ENCODE results near the gene BLVRB. TPM values are rescaled to one million over a fixed set of nuclear protein-coding genes. Genes with fewer than 3 reads are reported as not detected.

The BLVRB gene
- polyA plus RNA-seq, 2 of the 4 experiments (the other 2 are of a cell fraction) = 202 to 280 TPM

DNA sequence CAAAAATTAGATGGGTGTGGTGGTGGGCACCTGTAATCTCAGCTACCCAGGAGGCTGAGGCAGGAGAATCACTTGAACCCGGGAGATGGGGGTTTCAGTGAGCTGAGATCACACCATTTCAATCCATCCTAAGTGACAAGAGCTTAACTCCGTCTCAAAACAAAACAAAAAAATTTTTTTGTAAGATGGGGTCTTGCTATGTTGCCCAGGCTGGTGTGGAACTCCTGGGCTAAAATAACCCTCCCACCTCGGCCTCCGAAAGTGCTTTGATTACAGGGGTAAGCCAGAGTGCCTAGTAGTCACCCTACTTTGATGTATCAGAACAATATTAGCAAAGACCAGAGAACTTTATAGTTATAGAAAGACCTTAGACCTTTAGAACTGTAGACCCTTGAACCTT is 9.2 kb upstream of the BLVRB start:
- CTCF ChIA-PET = interaction anchor here (0.9 to 4.9 kb wide), 7 partner anchors 10 to 335 kb away, joined by 3 to 35 read pairs (median 3); partner anchors contain the start of gene BLVRB
- Histone ChIP-seq H3K4me2 (no peak overlapping the region), H3K4me3 (no peak overlapping the region), H3K9me3 (no peaks in the 10 kb centered on the region), H3K27ac (no peak overlapping the region), H3K4me1 (no peaks in the 10 kb centered on the region)
- WGBS (ENCODE audit: missing lambda C conversion rate) = 78% methylated on average over 4 of the region's 4 CpGs
- POLR2A ChIA-PET = no interaction called here
- no peak for ATAC-seq
- TF ChIP-seq ZNF302 (CRISPR knock-in tag; IDR thresholded peaks at IDR 0.05) (no peak), EP300 (IDR thresholded peaks at IDR 0.05) (no peak), HOXB13 (CRISPR knock-in tag; IDR thresholded peaks at IDR 0.05; ENCODE audit: low read depth) (no peak), NFE2L2 (conservative IDR thresholded peaks at IDR 0.05; ENCODE audit: low read length) (no peak), KDM5A (IDR thresholded peaks at IDR 0.05) (no peak), FOSL2 (IDR thresholded peaks at IDR 0.05) (no peak), FOSL2 (CRISPR knock-in tag; IDR thresholded peaks at IDR 0.05) (no peak), MYC (IDR thresholded peaks at IDR 0.05; ENCODE audit: borderline replicate concordance, low read length) (no peak), SMC3 (IDR thresholded peaks at IDR 0.05) (no peak), ESRRA (IDR thresholded peaks at IDR 0.05; ENCODE audit: borderline replicate concordance, low read length) (no peak), POLR2A (IDR thresholded peaks at IDR 0.05; ENCODE audit: low read length) (no peak), HOXB5 (CRISPR knock-in tag; IDR thresholded peaks at IDR 0.05) (no peak), FOXS1 (CRISPR knock-in tag; IDR thresholded peaks at IDR 0.05) (no peak), CHD2 (IDR thresholded peaks at IDR 0.05; ENCODE audit: low read length, partially characterized antibody) (no peak)
- TF ChIP-seq, protein P1, sequence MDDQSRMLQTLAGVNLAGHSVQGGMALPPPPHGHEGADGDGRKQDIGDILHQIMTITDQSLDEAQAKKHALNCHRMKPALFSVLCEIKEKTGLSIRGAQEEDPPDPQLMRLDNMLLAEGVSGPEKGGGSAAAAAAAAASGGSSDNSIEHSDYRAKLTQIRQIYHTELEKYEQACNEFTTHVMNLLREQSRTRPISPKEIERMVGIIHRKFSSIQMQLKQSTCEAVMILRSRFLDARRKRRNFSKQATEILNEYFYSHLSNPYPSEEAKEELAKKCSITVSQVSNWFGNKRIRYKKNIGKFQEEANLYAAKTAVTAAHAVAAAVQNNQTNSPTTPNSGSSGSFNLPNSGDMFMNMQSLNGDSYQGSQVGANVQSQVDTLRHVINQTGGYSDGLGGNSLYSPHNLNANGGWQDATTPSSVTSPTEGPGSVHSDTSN (IDR thresholded peaks at IDR 0.05) = no peak
- TF ChIP-seq, protein P2, sequence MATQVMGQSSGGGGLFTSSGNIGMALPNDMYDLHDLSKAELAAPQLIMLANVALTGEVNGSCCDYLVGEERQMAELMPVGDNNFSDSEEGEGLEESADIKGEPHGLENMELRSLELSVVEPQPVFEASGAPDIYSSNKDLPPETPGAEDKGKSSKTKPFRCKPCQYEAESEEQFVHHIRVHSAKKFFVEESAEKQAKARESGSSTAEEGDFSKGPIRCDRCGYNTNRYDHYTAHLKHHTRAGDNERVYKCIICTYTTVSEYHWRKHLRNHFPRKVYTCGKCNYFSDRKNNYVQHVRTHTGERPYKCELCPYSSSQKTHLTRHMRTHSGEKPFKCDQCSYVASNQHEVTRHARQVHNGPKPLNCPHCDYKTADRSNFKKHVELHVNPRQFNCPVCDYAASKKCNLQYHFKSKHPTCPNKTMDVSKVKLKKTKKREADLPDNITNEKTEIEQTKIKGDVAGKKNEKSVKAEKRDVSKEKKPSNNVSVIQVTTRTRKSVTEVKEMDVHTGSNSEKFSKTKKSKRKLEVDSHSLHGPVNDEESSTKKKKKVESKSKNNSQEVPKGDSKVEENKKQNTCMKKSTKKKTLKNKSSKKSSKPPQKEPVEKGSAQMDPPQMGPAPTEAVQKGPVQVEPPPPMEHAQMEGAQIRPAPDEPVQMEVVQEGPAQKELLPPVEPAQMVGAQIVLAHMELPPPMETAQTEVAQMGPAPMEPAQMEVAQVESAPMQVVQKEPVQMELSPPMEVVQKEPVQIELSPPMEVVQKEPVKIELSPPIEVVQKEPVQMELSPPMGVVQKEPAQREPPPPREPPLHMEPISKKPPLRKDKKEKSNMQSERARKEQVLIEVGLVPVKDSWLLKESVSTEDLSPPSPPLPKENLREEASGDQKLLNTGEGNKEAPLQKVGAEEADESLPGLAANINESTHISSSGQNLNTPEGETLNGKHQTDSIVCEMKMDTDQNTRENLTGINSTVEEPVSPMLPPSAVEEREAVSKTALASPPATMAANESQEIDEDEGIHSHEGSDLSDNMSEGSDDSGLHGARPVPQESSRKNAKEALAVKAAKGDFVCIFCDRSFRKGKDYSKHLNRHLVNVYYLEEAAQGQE (IDR thresholded peaks at IDR 0.05) = no peak
- TF ChIP-seq, protein P3, sequence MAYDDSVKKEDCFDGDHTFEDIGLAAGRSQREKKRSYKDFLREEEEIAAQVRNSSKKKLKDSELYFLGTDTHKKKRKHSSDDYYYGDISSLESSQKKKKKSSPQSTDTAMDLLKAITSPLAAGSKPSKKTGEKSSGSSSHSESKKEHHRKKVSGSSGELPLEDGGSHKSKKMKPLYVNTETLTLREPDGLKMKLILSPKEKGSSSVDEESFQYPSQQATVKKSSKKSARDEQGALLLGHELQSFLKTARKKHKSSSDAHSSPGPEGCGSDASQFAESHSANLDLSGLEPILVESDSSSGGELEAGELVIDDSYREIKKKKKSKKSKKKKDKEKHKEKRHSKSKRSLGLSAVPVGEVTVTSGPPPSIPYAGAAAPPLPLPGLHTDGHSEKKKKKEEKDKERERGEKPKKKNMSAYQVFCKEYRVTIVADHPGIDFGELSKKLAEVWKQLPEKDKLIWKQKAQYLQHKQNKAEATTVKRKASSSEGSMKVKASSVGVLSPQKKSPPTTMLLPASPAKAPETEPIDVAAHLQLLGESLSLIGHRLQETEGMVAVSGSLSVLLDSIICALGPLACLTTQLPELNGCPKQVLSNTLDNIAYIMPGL (CRISPR knock-in tag; IDR thresholded peaks at IDR 0.05; ENCODE audit: borderline replicate concordance) = no peak
- TF ChIP-seq, protein P4, sequence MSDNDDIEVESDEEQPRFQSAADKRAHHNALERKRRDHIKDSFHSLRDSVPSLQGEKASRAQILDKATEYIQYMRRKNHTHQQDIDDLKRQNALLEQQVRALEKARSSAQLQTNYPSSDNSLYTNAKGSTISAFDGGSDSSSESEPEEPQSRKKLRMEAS (IDR thresholded peaks at IDR 0.05) = no peak
- TF ChIP-seq, protein P5, sequence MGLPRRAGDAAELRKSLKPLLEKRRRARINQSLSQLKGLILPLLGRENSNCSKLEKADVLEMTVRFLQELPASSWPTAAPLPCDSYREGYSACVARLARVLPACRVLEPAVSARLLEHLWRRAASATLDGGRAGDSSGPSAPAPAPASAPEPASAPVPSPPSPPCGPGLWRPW (IDR thresholded peaks at IDR 0.05) = no peak
- no peak for DNase-seq (ENCODE audit: low read depth in 1 of 2, low spot score in 1 of 2)
- FAIRE-seq = no peak

DNA sequence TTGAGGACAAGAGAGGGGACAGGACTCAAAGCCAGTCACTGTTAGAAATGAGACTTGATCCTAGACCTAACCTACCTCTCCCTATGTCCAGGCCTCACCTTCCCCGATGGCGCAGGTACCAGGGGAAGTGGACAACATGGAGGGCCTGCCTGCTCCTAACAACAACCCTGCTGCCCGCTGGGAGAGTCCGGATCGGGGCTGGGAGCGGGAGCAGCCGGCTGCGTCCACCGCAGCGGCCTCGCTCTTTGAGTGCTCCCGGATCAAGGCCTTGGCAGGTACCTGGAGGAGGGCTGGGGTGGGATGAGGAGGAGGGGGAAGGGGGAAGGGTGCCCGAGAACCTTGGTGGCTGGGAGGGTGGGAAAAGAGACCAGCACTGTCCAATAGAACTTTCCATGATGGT is 7.0 kb upstream of the BLVRB start:
- no peak for DNase-seq (ENCODE audit: low read depth in 1 of 2, low spot score in 1 of 2)
- FAIRE-seq = no peak
- 0 out of 6 replicates have a peak, but pooled peaks of 1 of the 2 experiments have one; percentile 12 for ATAC-seq
- Histone ChIP-seq H3K4me2 (no peak overlapping the region), H3K4me1 (no peaks in the 10 kb centered on the region), H3K27ac (no peak overlapping the region), H3K4me3 (no peak overlapping the region), H3K9me3 (no peaks in the 10 kb centered on the region)
- ChIA-PET CTCF (interaction anchor here (1.4 to 4.9 kb wide), 2 partner anchors 8 to 49 kb away, joined by 3 to 35 read pairs; partner anchors contain the start of gene BLVRB), POLR2A (no interaction called here)
- 95% methylated on average over 13 of the region's 13 CpGs for WGBS (ENCODE audit: missing lambda C conversion rate)
- TF ChIP-seq BHLHE40 (IDR thresholded peaks at IDR 0.05; ENCODE audit: low read depth, low read length) = no peak
- TF ChIP-seq, protein P6, sequence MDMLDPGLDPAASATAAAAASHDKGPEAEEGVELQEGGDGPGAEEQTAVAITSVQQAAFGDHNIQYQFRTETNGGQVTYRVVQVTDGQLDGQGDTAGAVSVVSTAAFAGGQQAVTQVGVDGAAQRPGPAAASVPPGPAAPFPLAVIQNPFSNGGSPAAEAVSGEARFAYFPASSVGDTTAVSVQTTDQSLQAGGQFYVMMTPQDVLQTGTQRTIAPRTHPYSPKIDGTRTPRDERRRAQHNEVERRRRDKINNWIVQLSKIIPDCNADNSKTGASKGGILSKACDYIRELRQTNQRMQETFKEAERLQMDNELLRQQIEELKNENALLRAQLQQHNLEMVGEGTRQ (IDR thresholded peaks at IDR 0.05) = no peak
- no peak for TF ChIP-seq RCOR1 (IDR thresholded peaks at IDR 0.05; ENCODE audit: low read depth, low read length)
- no peak for TF ChIP-seq HOXA7 (CRISPR knock-in tag; IDR thresholded peaks at IDR 0.05)
- TF ChIP-seq POLR2A (IDR thresholded peaks at IDR 0.05; ENCODE audit: low read length) = no peak
- no peak for TF ChIP-seq KDM5A (IDR thresholded peaks at IDR 0.05)
- no peak for TF ChIP-seq TP53 (CRISPR knock-in tag; IDR thresholded peaks at IDR 0.05)
- no peak for TF ChIP-seq HEYL (CRISPR knock-in tag; IDR thresholded peaks at IDR 0.05)
- TF ChIP-seq, protein P2 (IDR thresholded peaks at IDR 0.05) = no peak
- no peak for TF ChIP-seq CHD4 (IDR thresholded peaks at IDR 0.05; ENCODE audit: borderline replicate concordance)
- no peak for TF ChIP-seq CBX8 (IDR thresholded peaks at IDR 0.05)
- no peak for TF ChIP-seq ESRRA (IDR thresholded peaks at IDR 0.05; ENCODE audit: borderline replicate concordance, low read length)
- TF ChIP-seq TFCP2L1 (CRISPR knock-in tag; IDR thresholded peaks at IDR 0.05) = no peak

Measured in A549 (cell line).